Mammary epithelial cell (primary cell): ENCODE measurements around the gene TUBA8.

Source experiments
- EZH2 ChIP-seq: IDR thresholded peaks from 2 replicates; pipeline ENCODE4 v1.6.1; 2012; ENCODE audit warnings: low read length, inconsistent platforms, borderline replicate concordance
- TF ChIP-seq, protein P1 (sequence below), 2 donors: IDR thresholded peaks in 1 of 2; conservative IDR thresholded peaks in 1 of 2; 2 replicates each; pipeline ENCODE4 v1.5.1; 2011 to 2012; ENCODE audit warnings: inconsistent platforms in 2 of 2, low read length in 2 of 2, mild to moderate bottlenecking in 2 of 2, control low read depth in 1 of 2, low read depth in 1 of 2; ENCODE audit not compliant: insufficient read depth in 1 of 2; ENCODE audit errors: extremely low read depth in 1 of 2

DNA sequence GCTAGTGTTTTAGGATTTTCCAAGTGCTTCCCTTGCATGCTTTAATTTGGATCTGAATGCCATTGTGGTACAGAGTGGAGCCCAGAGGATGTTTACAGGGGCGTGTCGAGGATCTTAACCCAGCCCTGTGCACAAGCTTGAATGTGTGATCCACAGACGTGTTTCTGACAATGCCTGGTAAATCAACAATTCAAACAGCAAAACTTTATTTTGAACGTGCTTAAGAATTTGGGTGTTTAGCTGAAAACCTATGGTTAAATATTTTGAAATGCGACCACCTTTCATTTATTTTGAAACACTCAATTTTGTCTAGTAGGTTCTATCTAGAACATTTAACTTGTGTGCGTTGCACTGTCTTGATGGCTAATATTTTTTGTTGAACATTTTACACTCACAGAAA is 1.8 kb downstream of the TUBA8 start:
- no peak for TF ChIP-seq EZH2
- TF ChIP-seq, protein P1, sequence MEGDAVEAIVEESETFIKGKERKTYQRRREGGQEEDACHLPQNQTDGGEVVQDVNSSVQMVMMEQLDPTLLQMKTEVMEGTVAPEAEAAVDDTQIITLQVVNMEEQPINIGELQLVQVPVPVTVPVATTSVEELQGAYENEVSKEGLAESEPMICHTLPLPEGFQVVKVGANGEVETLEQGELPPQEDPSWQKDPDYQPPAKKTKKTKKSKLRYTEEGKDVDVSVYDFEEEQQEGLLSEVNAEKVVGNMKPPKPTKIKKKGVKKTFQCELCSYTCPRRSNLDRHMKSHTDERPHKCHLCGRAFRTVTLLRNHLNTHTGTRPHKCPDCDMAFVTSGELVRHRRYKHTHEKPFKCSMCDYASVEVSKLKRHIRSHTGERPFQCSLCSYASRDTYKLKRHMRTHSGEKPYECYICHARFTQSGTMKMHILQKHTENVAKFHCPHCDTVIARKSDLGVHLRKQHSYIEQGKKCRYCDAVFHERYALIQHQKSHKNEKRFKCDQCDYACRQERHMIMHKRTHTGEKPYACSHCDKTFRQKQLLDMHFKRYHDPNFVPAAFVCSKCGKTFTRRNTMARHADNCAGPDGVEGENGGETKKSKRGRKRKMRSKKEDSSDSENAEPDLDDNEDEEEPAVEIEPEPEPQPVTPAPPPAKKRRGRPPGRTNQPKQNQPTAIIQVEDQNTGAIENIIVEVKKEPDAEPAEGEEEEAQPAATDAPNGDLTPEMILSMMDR (conservative IDR thresholded peaks at IDR 0.05 in 1 of 2, IDR thresholded peaks at IDR 0.05 in 1 of 2; ENCODE audit: extremely low read depth in 1 of 2, insufficient read depth in 1 of 2, low read depth in 1 of 2, low read length in 2 of 2), result no peak
